ENCODE data around the gene ZFAND2A.
A peak's percentile ranks its signal among the peaks of the same experiment; 100 is the strongest.
"Not testable (repeated sequence)": the region's sequence is repeated elsewhere in the genome, so short reads cannot be mapped to it uniquely, and the experiment has no call there.

ZFAND2A gene

GRCh38 chr7:1150400-1151002 is 9.5 kb downstream of the ZFAND2A start:
- no peak for DNase-seq

- DNase-seq, result no peak
These were observed 10.6 kb downstream of the ZFAND2A start for GRCh38 chr7:1149351-1149794.

DNA sequence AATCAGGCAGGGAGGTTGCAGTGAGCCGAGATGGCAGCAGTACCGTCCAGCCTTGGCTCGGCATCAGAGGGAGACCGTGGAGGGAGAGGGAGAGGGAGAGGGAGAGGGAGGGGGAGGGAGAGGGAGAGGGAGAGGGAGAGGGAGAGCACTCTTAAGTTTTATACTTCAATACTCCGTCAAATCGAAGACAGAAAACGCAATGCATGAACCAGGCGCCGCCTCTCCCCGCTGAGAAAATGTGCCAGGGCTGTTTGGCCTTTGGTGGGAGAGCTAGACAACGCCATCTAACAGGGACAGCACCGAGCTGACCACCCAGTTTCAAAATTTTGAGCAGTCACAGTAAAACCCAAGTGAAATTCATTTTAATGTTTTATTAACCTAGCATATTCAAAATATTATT is 12.1 kb downstream of the ZFAND2A start:
- not testable (repeated sequence) for DNase-seq

DNA sequence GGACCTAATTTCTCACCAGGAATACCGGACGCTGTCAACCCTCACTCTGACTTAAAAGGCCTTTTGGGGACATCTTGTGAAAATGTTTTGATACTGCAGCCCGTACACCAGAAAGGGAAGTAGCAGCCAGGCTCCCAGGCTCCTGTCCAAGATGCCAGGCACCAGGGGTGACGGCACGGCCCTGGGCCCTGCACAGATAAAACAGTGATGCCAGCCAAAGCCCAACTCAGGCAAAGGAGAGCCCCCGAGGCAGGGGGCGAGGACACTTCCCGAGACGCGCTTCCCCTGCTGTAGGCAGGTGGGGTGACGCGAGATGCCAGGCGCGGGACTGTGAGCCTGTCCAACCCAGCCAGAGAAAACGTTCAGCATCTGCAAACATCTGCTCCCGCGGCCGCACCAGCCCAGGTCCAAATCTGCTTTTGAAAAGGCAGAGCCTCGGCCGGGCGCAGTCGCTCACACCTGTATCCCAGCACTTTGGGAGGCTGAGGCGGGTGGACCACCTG is 15.7 kb downstream of the ZFAND2A start:
- no peak for DNase-seq

GRCh38 chr7:1143031-1143430 is 17.0 kb downstream of the ZFAND2A start:
- not testable (repeated sequence) for DNase-seq

DNA sequence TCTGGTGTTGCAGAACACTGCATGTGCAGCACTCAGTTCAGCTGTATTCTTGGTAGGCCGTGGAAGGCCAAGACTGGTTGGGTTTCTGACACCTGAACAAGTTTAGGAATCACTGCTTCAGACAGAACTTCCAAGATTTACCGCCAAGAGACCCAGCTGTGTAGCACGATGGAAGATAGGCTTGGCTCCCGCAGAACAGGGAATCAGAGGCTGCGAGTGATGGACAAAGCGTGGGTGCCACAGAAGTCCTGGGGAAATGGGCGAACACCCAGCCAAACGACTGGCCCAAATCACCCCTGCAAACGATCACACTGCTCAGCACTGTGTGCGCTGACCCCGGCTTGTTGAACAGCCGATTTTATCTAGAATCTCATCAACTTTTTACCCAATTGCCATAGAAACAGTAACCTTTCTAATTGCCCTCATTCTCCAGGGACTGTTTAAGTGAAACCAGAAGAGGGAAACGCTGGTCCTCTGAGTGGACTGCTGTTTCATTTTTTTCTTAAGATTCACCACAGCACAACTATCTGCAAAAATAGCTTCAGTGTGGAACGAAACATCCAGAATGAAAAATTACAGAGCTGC is 17.9 kb downstream of the ZFAND2A start:
- no peak for DNase-seq

GRCh38 chr7:1141651-1142050 is 18.3 kb downstream of the ZFAND2A start:
- no peak for DNase-seq

- DNase-seq, result no peak
These were observed 19.4 kb downstream of the ZFAND2A start for GRCh38 chr7:1140476-1141104.

DNA sequence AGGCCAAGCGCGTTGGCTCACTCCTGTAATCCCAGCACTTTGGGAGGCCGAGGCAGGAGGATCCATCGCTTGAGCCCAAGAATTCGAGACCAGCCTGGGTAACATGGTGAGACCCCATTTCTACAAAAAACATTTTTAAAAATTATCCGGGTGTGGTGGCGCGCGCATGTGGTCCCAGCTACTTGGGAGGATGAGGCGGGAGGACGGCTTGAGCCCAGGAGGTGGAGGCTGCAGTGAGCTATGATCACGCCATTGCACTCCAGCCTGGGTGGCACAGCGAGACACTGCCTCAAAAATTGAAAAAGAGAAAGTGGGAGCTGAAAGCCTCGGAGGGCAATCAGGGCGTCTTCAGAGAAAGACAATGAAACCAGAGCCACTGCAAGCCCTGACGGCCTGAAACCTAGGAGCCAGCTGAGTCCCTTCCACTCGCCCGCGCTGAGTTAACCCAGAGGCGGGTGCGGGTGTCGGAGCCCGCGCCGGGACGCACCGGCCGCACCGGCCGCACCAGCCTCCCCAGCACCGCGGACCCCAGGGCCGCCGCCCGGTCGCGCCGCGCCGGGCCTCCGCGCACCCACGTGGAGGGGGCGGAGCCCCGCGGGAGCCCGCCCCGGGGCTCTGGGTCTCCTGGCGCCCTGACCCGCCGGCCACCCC is 22.4 kb downstream of the ZFAND2A start:
- no peak for DNase-seq

- DNase-seq, result no peak
These were observed 23.0 kb downstream of the ZFAND2A start for GRCh38 chr7:1136841-1137516.

DNA sequence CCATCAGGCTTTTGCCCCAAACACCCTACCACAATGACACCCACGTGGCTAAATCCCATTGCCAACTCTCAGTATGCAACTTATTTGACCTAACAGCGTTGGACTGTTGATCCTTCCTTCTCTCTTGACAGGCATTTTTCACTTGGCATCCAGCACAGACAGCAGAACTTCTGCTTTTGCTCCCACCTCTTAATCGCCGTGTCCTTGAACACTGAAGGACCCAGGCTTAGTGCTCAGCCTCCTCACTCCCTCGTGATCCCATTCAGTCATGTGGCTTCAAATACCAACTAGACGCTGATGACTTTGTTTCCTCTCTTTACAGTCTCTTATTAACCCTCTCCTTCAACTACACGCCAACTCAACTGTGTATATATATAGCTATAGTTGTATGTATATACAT is 25.0 kb downstream of the ZFAND2A start:
- DNase-seq, result no peak

DNA sequence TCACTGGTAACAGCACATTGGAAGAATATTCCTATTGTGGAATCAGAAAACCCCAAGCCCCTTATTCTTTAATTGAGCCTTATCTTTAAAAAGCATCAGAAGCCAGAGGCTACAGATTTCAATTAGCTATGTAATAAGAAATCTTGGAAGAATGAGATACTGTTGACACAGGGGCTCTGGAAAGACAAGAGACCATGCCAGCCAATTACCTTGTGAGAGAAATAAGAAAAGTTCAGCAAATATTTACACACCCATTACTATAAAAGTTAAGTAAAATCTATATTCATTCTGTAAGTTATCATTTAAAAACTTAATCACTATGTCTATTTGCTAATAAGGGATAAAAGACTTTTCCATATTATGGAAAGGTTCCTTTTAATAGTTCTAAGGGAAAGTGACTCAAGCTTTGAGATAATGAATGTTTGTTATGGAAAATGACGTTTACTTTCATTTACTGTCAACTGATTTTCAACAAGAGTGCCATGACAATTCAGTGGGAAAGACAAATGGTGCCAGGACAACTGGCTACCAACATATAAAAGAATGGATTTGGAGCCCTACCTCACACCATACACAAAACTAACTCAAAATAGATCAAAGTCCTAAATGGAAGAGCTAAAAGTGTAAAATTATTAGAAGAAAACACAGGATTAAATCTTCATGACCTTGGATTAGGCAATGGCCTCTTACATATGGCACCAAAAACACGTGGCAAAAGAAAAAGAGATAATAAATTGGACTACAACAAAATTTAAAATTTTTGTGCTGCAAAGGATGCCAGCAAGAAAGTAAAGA is 28.3 kb downstream of the ZFAND2A start:
- DNase-seq, result no peak

- no peak for DNase-seq
These were observed 29.7 kb downstream of the ZFAND2A start for GRCh38 chr7:1130021-1130990.

DNA sequence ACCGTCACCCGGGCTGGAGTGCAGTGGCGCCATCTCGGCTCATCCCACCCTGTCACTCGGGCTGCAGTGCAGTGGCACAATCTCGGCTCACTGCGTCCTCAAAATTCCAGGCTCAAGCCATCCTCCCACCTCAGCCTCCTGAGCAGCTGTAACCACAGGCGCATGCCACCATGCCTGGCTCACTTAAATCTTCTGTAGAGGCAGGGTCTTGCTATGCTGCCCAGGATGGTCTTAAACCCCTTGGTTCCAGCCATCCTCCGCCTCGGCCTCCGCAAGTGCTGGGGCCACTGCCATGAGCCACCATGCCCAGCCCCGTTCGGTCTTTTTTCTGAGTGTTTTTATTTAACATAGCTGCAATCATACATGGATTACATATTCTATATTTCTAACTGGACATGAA is 30.6 kb downstream of the ZFAND2A start:
- no peak for DNase-seq

- DNase-seq, result no peak
These were observed 33.0 kb downstream of the ZFAND2A start for GRCh38 chr7:1127001-1127400.

DNA sequence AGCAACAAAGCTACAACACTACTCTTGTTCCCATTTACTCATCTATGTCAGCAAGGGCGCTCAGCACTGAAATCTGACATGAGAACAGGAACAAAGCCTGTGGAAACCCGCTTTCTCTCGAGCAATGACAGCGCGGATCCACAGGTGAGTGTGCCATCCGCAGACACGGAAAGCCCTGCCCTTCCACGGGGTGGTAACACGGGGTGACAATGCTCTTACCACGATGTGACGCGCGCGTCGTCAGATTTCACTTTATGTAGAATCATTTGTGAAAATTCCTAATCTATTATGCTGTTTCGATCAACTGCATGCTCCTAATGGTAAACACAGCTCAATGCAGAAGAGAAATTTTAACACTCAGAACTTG is 34.4 kb downstream of the ZFAND2A start:
- no peak for DNase-seq

GRCh38 chr7:1124816-1125602 is 35.0 kb downstream of the ZFAND2A start:
- DNase-seq, result no peak

GRCh38 chr7:1124164-1124563 is 35.8 kb downstream of the ZFAND2A start:
- DNase-seq, result no peak

- peak; percentile 62 for DNase-seq
These were observed 36.3 kb downstream of the ZFAND2A start for GRCh38 chr7:1123715-1124114.

GRCh38 chr7:1122832-1123501 is 37.0 kb downstream of the ZFAND2A start:
- no peak for DNase-seq
